D721Med (cell line): ENCODE results near the gene KLF2.
"Not testable (repeated sequence)": the region's sequence is repeated elsewhere in the genome, so short reads cannot be mapped to it uniquely, and the experiment has no call there.

Source experiments
- DNase-seq: peaks from one replicate; pipeline ENCODE4 v3.0.0; 2011; ENCODE audit warnings: low spot score; ENCODE audit not compliant: insufficient read length
- FAIRE-seq: peaks from 2 replicates; lab custom pipeline; 2011; peaks lifted over from hg19 to GRCh38; lab: Jason Lieb, UNC
- TF ChIP-seq, protein P1 (sequence below): IDR thresholded peaks from 2 replicates; pipeline ENCODE4 v1.5.1; 2012; ENCODE audit warnings: mild to moderate bottlenecking, control low read depth; ENCODE audit not compliant: insufficient read depth; ENCODE audit errors: missing control alignments

KLF2 gene

GRCh38 chr19:16298334-16298733 lies 26.3 kb upstream of the KLF2 start:
- FAIRE-seq = no peak
- DNase-seq = no peak
- TF ChIP-seq, protein P1, sequence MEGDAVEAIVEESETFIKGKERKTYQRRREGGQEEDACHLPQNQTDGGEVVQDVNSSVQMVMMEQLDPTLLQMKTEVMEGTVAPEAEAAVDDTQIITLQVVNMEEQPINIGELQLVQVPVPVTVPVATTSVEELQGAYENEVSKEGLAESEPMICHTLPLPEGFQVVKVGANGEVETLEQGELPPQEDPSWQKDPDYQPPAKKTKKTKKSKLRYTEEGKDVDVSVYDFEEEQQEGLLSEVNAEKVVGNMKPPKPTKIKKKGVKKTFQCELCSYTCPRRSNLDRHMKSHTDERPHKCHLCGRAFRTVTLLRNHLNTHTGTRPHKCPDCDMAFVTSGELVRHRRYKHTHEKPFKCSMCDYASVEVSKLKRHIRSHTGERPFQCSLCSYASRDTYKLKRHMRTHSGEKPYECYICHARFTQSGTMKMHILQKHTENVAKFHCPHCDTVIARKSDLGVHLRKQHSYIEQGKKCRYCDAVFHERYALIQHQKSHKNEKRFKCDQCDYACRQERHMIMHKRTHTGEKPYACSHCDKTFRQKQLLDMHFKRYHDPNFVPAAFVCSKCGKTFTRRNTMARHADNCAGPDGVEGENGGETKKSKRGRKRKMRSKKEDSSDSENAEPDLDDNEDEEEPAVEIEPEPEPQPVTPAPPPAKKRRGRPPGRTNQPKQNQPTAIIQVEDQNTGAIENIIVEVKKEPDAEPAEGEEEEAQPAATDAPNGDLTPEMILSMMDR = no peak

DNA sequence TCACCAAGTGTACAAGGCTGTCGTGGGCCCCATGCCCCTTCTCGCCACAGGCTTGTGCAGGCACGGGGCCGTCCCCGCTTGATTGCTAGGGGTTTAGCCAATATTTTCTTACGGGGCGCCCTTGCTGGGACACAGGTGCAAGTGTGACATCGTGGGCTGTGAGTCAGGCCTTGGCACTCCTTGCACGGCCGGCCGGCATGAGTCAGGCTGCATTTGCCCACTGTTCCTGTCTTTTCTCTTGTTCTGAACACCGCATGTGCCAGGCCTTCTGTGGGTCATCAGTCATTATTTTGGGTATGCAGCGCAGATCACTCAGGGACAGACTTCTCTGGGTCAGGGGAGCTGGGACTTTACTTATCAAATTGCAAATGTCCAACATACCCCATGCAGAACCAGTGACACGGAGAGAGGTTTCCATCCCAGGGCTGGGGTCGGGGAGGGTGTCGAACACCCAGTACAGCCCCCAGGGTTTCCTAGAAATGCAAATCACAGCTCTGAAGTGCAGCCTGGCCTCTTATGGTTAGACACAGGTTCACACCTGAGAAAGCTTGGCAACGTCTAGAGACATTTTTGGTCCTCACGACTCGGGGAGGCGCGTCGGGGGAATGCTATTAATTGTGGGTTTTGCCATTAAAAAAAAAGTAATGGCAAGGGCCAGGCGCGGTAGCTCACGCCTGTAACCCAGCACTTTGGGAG lies 22.5 kb upstream of the KLF2 start:
- no peak for FAIRE-seq
- DNase-seq = no peak
- TF ChIP-seq, protein P1 = no peak

DNA sequence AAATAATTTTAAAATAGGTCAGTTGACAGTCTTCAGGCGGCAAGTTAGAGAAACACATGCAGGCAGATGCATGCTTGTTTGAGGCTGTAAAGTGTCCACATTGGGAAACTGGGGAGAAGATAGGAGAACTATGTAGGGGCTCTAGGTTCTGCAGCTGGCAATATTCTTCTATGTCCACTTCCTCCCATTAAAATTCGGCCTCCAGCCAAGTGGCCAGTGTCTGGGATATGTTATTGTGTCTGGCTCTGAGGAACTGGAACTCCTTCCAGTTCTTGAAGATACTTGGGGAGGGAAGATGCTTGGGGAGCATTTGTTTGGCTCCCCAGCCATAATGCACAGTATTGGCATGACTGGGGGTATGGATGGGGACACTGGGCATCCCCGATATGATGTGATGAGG lies 20.9 kb upstream of the KLF2 start:
- TF ChIP-seq, protein P1 = no peak
- DNase-seq = no peak
- FAIRE-seq = no peak

- FAIRE-seq = not testable (repeated sequence)
Observed at GRCh38 chr19:16304511-16304910, 20.1 kb upstream of the KLF2 start.

DNA sequence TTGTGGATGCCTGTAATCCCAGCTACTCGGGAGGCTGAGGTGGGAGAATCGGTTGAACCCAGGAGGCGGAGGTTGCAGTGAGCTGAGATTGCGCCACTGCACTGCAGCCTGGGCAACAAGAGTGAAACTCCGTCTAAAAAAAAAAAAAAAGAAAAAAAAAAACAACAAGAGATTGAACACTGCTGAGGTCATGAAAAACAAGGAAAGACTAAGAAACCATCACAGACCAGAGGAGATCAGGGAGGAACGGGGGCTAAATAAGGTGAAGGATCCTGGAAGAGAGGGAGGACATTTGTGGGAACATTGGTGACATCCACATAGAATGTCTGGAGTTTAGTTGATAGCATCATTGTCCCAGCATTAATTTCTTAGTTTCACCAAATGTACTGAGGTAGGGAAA lies 19.6 kb upstream of the KLF2 start:
- not testable (repeated sequence) for DNase-seq, FAIRE-seq

More at GRCh38 chr19:16304511-16304910, 20.1 kb upstream of the KLF2 start:
- DNase-seq = not testable (repeated sequence)

DNA sequence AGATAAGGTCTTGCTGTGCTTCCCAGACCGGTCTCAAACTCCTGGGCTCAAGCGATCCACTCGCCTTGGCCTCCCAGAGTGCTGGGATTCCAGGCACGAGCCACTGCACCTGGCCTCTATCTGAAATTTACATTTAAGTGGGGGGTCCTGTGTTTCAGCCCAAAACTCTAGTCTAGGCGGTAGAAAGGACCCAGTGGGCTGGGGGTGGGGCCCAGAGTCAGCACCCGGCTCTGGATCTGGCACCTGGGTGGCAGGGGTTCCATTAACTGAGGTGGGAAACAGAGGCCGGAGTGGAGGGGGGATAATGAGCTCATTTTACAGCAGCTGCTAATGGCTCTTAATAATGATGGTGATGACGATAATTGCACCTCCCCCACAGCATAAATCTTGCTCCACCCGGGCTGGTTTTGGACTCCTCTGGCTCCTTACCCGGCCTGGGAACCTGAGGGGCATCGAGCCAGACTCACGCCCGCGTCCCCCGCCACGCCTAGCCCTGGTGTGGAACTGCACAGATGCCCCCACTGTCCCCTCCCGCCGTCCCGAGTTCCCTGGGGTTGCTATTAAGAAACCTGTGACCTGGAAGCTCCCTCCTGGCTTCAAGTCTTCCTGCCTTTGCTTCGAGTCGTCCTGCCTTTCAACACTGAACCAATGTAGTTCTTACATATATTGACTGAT lies 17.8 kb upstream of the KLF2 start:
- TF ChIP-seq, protein P1 = no peak
- no peak for DNase-seq
- no peak for FAIRE-seq

- DNase-seq = no peak
- TF ChIP-seq, protein P1 = no peak
- FAIRE-seq = no peak
Observed at GRCh38 chr19:16308081-16308480, 16.5 kb upstream of the KLF2 start.

DNA sequence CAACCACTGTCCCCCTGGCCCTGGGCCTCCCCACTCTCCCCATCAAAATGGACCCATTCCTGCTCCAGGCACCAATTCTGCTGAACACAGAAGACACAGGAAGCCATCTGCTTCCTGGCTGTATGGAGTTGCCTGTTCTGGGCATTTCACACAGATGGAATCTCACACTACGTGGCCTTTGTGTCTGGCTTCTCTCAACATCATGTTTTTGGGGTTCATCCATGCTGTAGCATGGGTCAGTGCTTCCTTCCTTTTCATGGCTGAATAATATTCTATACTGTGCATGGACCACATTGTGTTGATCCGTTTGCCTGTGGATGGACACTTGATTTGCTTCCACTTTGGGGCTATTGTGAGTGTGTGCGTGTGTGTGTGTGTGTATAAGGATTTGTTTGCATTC lies 15.0 kb upstream of the KLF2 start:
- FAIRE-seq (no peak), DNase-seq (no peak)
- TF ChIP-seq, protein P1 = no peak
